Activated CD4-positive, alpha-beta T cell treated with anti-CD3 and anti-CD28 coated beads, Interleukin-2, amount 10 ng/mL, durations not matched to agents 7 days and 5 days (primary cell): ENCODE measurements around the gene BPIFB1. TPM values are rescaled to one million over a fixed set of nuclear protein-coding genes. Genes with fewer than 3 reads are reported as not detected.
A peak's percentile ranks its signal among the peaks of the same experiment; 100 is the strongest.

Experiments used
- CTCF ChIA-PET: fragments of 350-600 bp; sonication (Branson Sonifier 250); formaldehyde crosslinking; loops from one replicate; lab custom pipeline; 2021; ENCODE audit warnings: antibody characterized with exemption; lab: Charles Lee
- POLR2A ChIA-PET: fragments of 350-600 bp; sonication (Branson Sonifier 250); formaldehyde crosslinking; loops from one replicate; lab custom pipeline; 2021; ENCODE audit warnings: antibody characterized with exemption; lab: Charles Lee
- DNase-seq: peaks from one replicate; pipeline ENCODE4 v3.0.0-alpha.2; 2020
- H3K27ac Mint-ChIP-seq: one replicate; pipeline ENCODE4 v1.8.0; 2021; ENCODE audit warnings: mild to moderate bottlenecking, moderate library complexity, mixed read lengths
- H3K27me3 Mint-ChIP-seq: one replicate; pipeline ENCODE4 v1.8.0; 2021; ENCODE audit warnings: mixed read lengths
- H3K36me3 Mint-ChIP-seq: one replicate; pipeline ENCODE4 v1.8.0; 2021; ENCODE audit warnings: low read depth, mixed read lengths
- H3K4me1 Mint-ChIP-seq: one replicate; pipeline ENCODE4 v1.8.0; 2021; ENCODE audit warnings: mixed read lengths
- H3K4me3 Mint-ChIP-seq: one replicate; pipeline ENCODE4 v1.8.0; 2021; ENCODE audit warnings: mild to moderate bottlenecking, moderate library complexity, mixed read lengths
- H3K9me3 Mint-ChIP-seq: one replicate; pipeline ENCODE4 v1.8.0; 2021; ENCODE audit warnings: mixed read lengths
- total RNA-seq, 2 experiments: library from RNA; stranded (reverse); gene quantifications; one replicate each; pipeline ENCODE4 v1.2.3, GENCODE V29; 2021

Gene BPIFB1
- total RNA-seq, 2 experiments from 2014 or later, result not detected

- Mint-ChIP-seq H3K27ac (no peak overlapping the region), H3K4me1 (no peaks in the 10 kb centered on the region), H3K9me3 (no peaks in the 10 kb centered on the region), H3K36me3 (no peaks in the 10 kb centered on the region), H3K4me3 (no peak overlapping the region), H3K27me3 (peaks cover 6% of the 10 kb centered on the region)
- POLR2A ChIA-PET, result no interaction called here
- CTCF ChIA-PET, result interaction anchor here (1.0 to 1.5 kb wide), 2 partner anchors 23 to 74 kb away, joined by 3 read pairs; no protein-coding TSS in a partner anchor
- DNase-seq, result no peak
These were observed 45.4 kb downstream of the BPIFB1 start for GRCh38 chr20:33328157-33329137.

- no peak overlapping the region for H3K4me3 Mint-ChIP-seq
- no peaks in the 10 kb centered on the region for H3K4me1 Mint-ChIP-seq
- no peaks in the 10 kb centered on the region for H3K36me3 Mint-ChIP-seq
- CTCF ChIA-PET, result no interaction called here
- H3K27ac Mint-ChIP-seq, result no peak overlapping the region
- H3K27me3 Mint-ChIP-seq, result peaks cover 9% of the 10 kb centered on the region
- POLR2A ChIA-PET, result no interaction called here
- DNase-seq, result no peak
- no peaks in the 10 kb centered on the region for H3K9me3 Mint-ChIP-seq
These were observed 50.0 kb downstream of the BPIFB1 start for GRCh38 chr20:33332905-33333456.

GRCh38 chr20:33333616-33334015 is 50.6 kb downstream of the BPIFB1 start:
- DNase-seq, result no peak
- POLR2A ChIA-PET, result no interaction called here
- Mint-ChIP-seq H3K27me3 (peaks cover 6% of the 10 kb centered on the region), H3K4me3 (no peak overlapping the region), H3K9me3 (no peaks in the 10 kb centered on the region), H3K36me3 (no peaks in the 10 kb centered on the region), H3K4me1 (no peaks in the 10 kb centered on the region), H3K27ac (no peak overlapping the region)
- CTCF ChIA-PET, result no interaction called here

GRCh38 chr20:33334111-33334510 is 51.1 kb downstream of the BPIFB1 start:
- ChIA-PET CTCF (no interaction called here), POLR2A (no interaction called here)
- Mint-ChIP-seq H3K27me3 (peaks cover 2% of the 10 kb centered on the region), H3K36me3 (no peaks in the 10 kb centered on the region), H3K4me3 (no peak overlapping the region), H3K9me3 (no peaks in the 10 kb centered on the region), H3K27ac (no peak overlapping the region), H3K4me1 (no peaks in the 10 kb centered on the region)
- DNase-seq, result no peak

GRCh38 chr20:33336375-33336774 is 53.4 kb downstream of the BPIFB1 start:
- no peak overlapping the region for H3K27ac Mint-ChIP-seq
- H3K9me3 Mint-ChIP-seq, result no peaks in the 10 kb centered on the region
- peaks cover 2% of the 10 kb centered on the region for H3K27me3 Mint-ChIP-seq
- no peaks in the 10 kb centered on the region for H3K36me3 Mint-ChIP-seq
- H3K4me1 Mint-ChIP-seq, result no peaks in the 10 kb centered on the region
- no peak overlapping the region for H3K4me3 Mint-ChIP-seq
- ChIA-PET CTCF (interaction anchor here (1.2 kb wide), 1 partner anchor 74 kb away, joined by 3 read pairs; no protein-coding TSS in a partner anchor), POLR2A (no interaction called here)
- no peak for DNase-seq

- Mint-ChIP-seq H3K36me3 (no peaks in the 10 kb centered on the region), H3K27me3 (peaks cover 2% of the 10 kb centered on the region), H3K9me3 (no peaks in the 10 kb centered on the region), H3K27ac (no peak overlapping the region), H3K4me3 (no peak overlapping the region), H3K4me1 (no peaks in the 10 kb centered on the region)
- ChIA-PET CTCF (interaction anchor here (0.5 to 1.2 kb wide), 2 partner anchors 74 to 1226 kb away, joined by 3 to 5 read pairs; no protein-coding TSS in a partner anchor), POLR2A (no interaction called here)
- no peak for DNase-seq
These were observed 54.1 kb downstream of the BPIFB1 start for GRCh38 chr20:33337119-33337518.

- no peak overlapping the region for H3K4me3 Mint-ChIP-seq
- H3K4me1 Mint-ChIP-seq, result no peaks in the 10 kb centered on the region
- no peak overlapping the region for H3K27ac Mint-ChIP-seq
- ChIA-PET POLR2A (no interaction called here), CTCF (no interaction called here)
- no peak for DNase-seq
- no peaks in the 10 kb centered on the region for H3K36me3 Mint-ChIP-seq
- H3K27me3 Mint-ChIP-seq, result peaks cover 2% of the 10 kb centered on the region
- H3K9me3 Mint-ChIP-seq, result no peaks in the 10 kb centered on the region
These were observed 54.6 kb downstream of the BPIFB1 start for GRCh38 chr20:33337531-33338165.

GRCh38 chr20:33338467-33339258 is 55.6 kb downstream of the BPIFB1 start:
- no peak overlapping the region for H3K4me3 Mint-ChIP-seq
- CTCF ChIA-PET, result no interaction called here
- H3K9me3 Mint-ChIP-seq, result no peaks in the 10 kb centered on the region

GRCh38 chr20:33339515-33340058 is 56.6 kb downstream of the BPIFB1 start:
- H3K9me3 Mint-ChIP-seq, result no peaks in the 10 kb centered on the region
- POLR2A ChIA-PET, result no interaction called here
- no peak for DNase-seq
- H3K27me3 Mint-ChIP-seq, result no peaks in the 10 kb centered on the region
- CTCF ChIA-PET, result no interaction called here
- no peak overlapping the region for H3K27ac Mint-ChIP-seq
- no peaks in the 10 kb centered on the region for H3K36me3 Mint-ChIP-seq
- H3K4me1 Mint-ChIP-seq, result no peaks in the 10 kb centered on the region
- no peak overlapping the region for H3K4me3 Mint-ChIP-seq

More at GRCh38 chr20:33338467-33339258, 55.6 kb downstream of the BPIFB1 start:
- H3K36me3 Mint-ChIP-seq, result no peaks in the 10 kb centered on the region
- DNase-seq, result no peak
- H3K27me3 Mint-ChIP-seq, result peaks cover 2% of the 10 kb centered on the region
- POLR2A ChIA-PET, result no interaction called here
- H3K27ac Mint-ChIP-seq, result no peak overlapping the region
- H3K4me1 Mint-ChIP-seq, result no peaks in the 10 kb centered on the region

GRCh38 chr20:33343521-33343920 is 60.5 kb downstream of the BPIFB1 start:
- Mint-ChIP-seq H3K36me3 (no peaks in the 10 kb centered on the region), H3K4me3 (no peak overlapping the region), H3K9me3 (no peaks in the 10 kb centered on the region), H3K27ac (peak overlapping the region; percentile 1), H3K4me1 (no peaks in the 10 kb centered on the region), H3K27me3 (no peaks in the 10 kb centered on the region)
- ChIA-PET CTCF (no interaction called here), POLR2A (no interaction called here)
- DNase-seq, result no peak

- Mint-ChIP-seq H3K27ac (no peak overlapping the region), H3K27me3 (no peaks in the 10 kb centered on the region), H3K9me3 (no peaks in the 10 kb centered on the region), H3K4me3 (no peak overlapping the region), H3K36me3 (peaks cover 5% of the 10 kb centered on the region), H3K4me1 (no peaks in the 10 kb centered on the region)
- DNase-seq, result no peak
- POLR2A ChIA-PET, result no interaction called here
- CTCF ChIA-PET, result no interaction called here
These were observed 62.3 kb downstream of the BPIFB1 start for GRCh38 chr20:33345342-33345741.
